BLaER1 treated with 17β-estradiol and CSF1 and Interleukin-3, amounts not matched to agents 10 nM and 100 nM (cell line): ENCODE measurements around the gene LCE1A.

Experiments
- H3K27ac ChIP-seq, 11 experiments: shearing (Covaris generic); formaldehyde crosslinking; 2 replicates each; pipeline ENCODE4 v1.8.1; 2022
- H3K27me3 ChIP-seq, 11 experiments: shearing (Covaris generic); formaldehyde crosslinking; 2 replicates each; pipeline ENCODE4 v1.8.1; 2022
- H3K36me3 ChIP-seq, 11 experiments: shearing (Covaris generic); formaldehyde crosslinking; 2 replicates each; pipeline ENCODE4 v1.8.1; 2022
- H3K4me1 ChIP-seq, 10 experiments: shearing (Covaris generic); formaldehyde crosslinking; 2 replicates each; pipeline ENCODE4 v1.8.1; 2022
- H3K4me2 ChIP-seq, 11 experiments: shearing (Covaris generic); formaldehyde crosslinking; 2 replicates each; pipeline ENCODE4 v1.8.1; 2022
- H3K4me3 ChIP-seq, 10 experiments: shearing (Covaris generic); formaldehyde crosslinking; 2 replicates each; pipeline ENCODE4 v1.8.1; 2022
- H3K9ac ChIP-seq, 11 experiments: shearing (Covaris generic); formaldehyde crosslinking; 2 replicates each; pipeline ENCODE4 v1.8.1; 2022
- H3K9me3 ChIP-seq, 11 experiments: shearing (Covaris generic); formaldehyde crosslinking; replicated peaks in 1 of 11; 2 replicates each; pipeline ENCODE4 v1.8.1; 2022
- H4K20me1 ChIP-seq, 11 experiments: shearing (Covaris generic); formaldehyde crosslinking; 2 replicates each; pipeline ENCODE4 v1.8.1; 2022
- Cebpa-rat ChIP-seq, 11 experiments: shearing (Covaris generic); IDR thresholded peaks; 2 replicates each; pipeline ENCODE4 v1.8.1; 2022

Gene LCE1A

GRCh38 chr1:152827173-152827572 is at the start of gene LCE1A:
TSS of gene LCE1A (plus strand) at chr1:152827473. CDS start at chr1:152827473, 0 bp downstream.
- no peaks in the 10 kb centered on the region for H4K20me1 ChIP-seq
- no peaks in the 10 kb centered on the region for H3K27me3 ChIP-seq
- peaks cover 0 to 8% (median 0%) of the 10 kb centered on the region in 11 experiments; a peak in 2 of 22 replicates for H3K9me3 ChIP-seq
- no peak within 1 kb of the TSS for H3K4me2 ChIP-seq
- no peak within 1 kb of the TSS for H3K4me3 ChIP-seq
- no peak for TF ChIP-seq Cebpa-rat (IDR thresholded peaks at IDR 0.05)
- H3K36me3 ChIP-seq = no peaks in the 10 kb centered on the region
- H3K9ac ChIP-seq = no peak within 1 kb of the TSS
- no peak within 1 kb of the TSS for H3K27ac ChIP-seq
- H3K4me1 ChIP-seq = no peaks in the 10 kb centered on the region

- Histone ChIP-seq H3K4me1 (no peaks in the 10 kb centered on the region), H3K4me2 (no peak overlapping the region), H3K27me3 (no peaks in the 10 kb centered on the region), H3K27ac (no peak overlapping the region), H3K9me3 (no peaks in the 10 kb centered on the region; a peak in 1 of 22 replicates), H3K36me3 (no peaks in the 10 kb centered on the region), H3K9ac (no peak overlapping the region), H3K4me3 (no peak overlapping the region), H4K20me1 (no peaks in the 10 kb centered on the region)
- TF ChIP-seq Cebpa-rat (IDR thresholded peaks at IDR 0.05) = no peak
Observed at GRCh38 chr1:152777510-152778137, 49.6 kb upstream of the LCE1A start.

- Histone ChIP-seq H3K27ac (no peak overlapping the region), H3K4me2 (no peak overlapping the region; a peak in 1 of 22 replicates), H3K9ac (no peak overlapping the region), H3K27me3 (no peaks in the 10 kb centered on the region), H3K36me3 (no peaks in the 10 kb centered on the region), H4K20me1 (no peaks in the 10 kb centered on the region), H3K4me1 (peaks cover 0 to 12% (median 5%) of the 10 kb centered on the region in 10 experiments; a peak in 7 of 20 replicates), H3K9me3 (no peaks in the 10 kb centered on the region), H3K4me3 (no peak overlapping the region)
- no peak for TF ChIP-seq Cebpa-rat (IDR thresholded peaks at IDR 0.05)
Observed at GRCh38 chr1:152783095-152783494, 44.2 kb upstream of the LCE1A start.

- H3K27me3 ChIP-seq = no peaks in the 10 kb centered on the region
- peak within 1 kb of the TSS in 4 of 11 experiments; percentile 28 to 47 (median 37); a peak in 3 of 22 replicates for H3K4me2 ChIP-seq
- no peaks in the 10 kb centered on the region for H3K9me3 ChIP-seq
- H3K9ac ChIP-seq = no peak within 1 kb of the TSS
- no peak within 1 kb of the TSS for H3K4me3 ChIP-seq
- TF ChIP-seq Cebpa-rat (IDR thresholded peaks at IDR 0.05) = no peak
- H4K20me1 ChIP-seq = no peaks in the 10 kb centered on the region
- H3K27ac ChIP-seq = no peak within 1 kb of the TSS
- peaks cover 0 to 12% (median 5%) of the 10 kb centered on the region in 10 experiments; a peak in 7 of 20 replicates for H3K4me1 ChIP-seq
- H3K36me3 ChIP-seq = no peaks in the 10 kb centered on the region
Observed at GRCh38 chr1:152786077-152786476, 41.2 kb upstream of the LCE1A start, which contains the start of gene LCE1E. TSS of gene LCE1E (plus strand) at chr1:152786257. CDS start at chr1:152787300, 1,043 bp downstream.

- H3K9me3 ChIP-seq = no peaks in the 10 kb centered on the region
- H3K4me1 ChIP-seq = peaks cover 0 to 9% (median 0%) of the 10 kb centered on the region in 10 experiments; a peak in 1 of 20 replicates
- no peak overlapping the region for H3K4me3 ChIP-seq
- no peak for TF ChIP-seq Cebpa-rat (IDR thresholded peaks at IDR 0.05)
- H3K27me3 ChIP-seq = no peaks in the 10 kb centered on the region
- H3K27ac ChIP-seq = no peak overlapping the region
- no peak overlapping the region for H3K9ac ChIP-seq
- H4K20me1 ChIP-seq = no peaks in the 10 kb centered on the region
- no peaks in the 10 kb centered on the region for H3K36me3 ChIP-seq
- H3K4me2 ChIP-seq = no peak overlapping the region
Observed at GRCh38 chr1:152795686-152796085, 31.6 kb upstream of the LCE1A start.

- Histone ChIP-seq H3K27ac (no peak within 1 kb of the TSS), H3K27me3 (no peaks in the 10 kb centered on the region), H3K36me3 (no peaks in the 10 kb centered on the region), H3K4me2 (no peak within 1 kb of the TSS), H3K4me1 (peaks cover 0 to 9% (median 0%) of the 10 kb centered on the region in 10 experiments; a peak in 1 of 20 replicates), H4K20me1 (no peaks in the 10 kb centered on the region), H3K9ac (no peak within 1 kb of the TSS), H3K4me3 (no peak within 1 kb of the TSS), H3K9me3 (no peaks in the 10 kb centered on the region)
- no peak for TF ChIP-seq Cebpa-rat (IDR thresholded peaks at IDR 0.05)
Observed at GRCh38 chr1:152796421-152796820, 30.9 kb upstream of the LCE1A start, which contains the start of gene LCE1D. TSS of gene LCE1D (plus strand) at chr1:152796721. CDS start at chr1:152797795, 1,074 bp downstream.

GRCh38 chr1:152801333-152801732 is 25.9 kb upstream of the LCE1A start:
- no peak overlapping the region for H3K4me2 ChIP-seq
- TF ChIP-seq Cebpa-rat (IDR thresholded peaks at IDR 0.05) = no peak
- no peaks in the 10 kb centered on the region for H4K20me1 ChIP-seq
- peaks cover 0 to 9% (median 0%) of the 10 kb centered on the region in 10 experiments; a peak in 1 of 20 replicates for H3K4me1 ChIP-seq
- no peaks in the 10 kb centered on the region for H3K27me3 ChIP-seq
- no peak overlapping the region for H3K4me3 ChIP-seq
- H3K9me3 ChIP-seq = no peaks in the 10 kb centered on the region
- H3K36me3 ChIP-seq = no peaks in the 10 kb centered on the region
- no peak overlapping the region for H3K9ac ChIP-seq
- no peak overlapping the region for H3K27ac ChIP-seq

GRCh38 chr1:152806576-152806975 is 20.7 kb upstream of the LCE1A start, which contains the start of gene LCE1C:
TSS of gene LCE1C (minus strand) at chr1:152806651. CDS start at chr1:152805478, 1,173 bp downstream.
- no peak within 1 kb of the TSS for H3K4me2 ChIP-seq
- H3K27ac ChIP-seq = no peak within 1 kb of the TSS
- H4K20me1 ChIP-seq = no peaks in the 10 kb centered on the region
- H3K4me1 ChIP-seq = no peaks in the 10 kb centered on the region
- no peaks in the 10 kb centered on the region for H3K36me3 ChIP-seq
- H3K27me3 ChIP-seq = no peaks in the 10 kb centered on the region
- peaks cover 0 to 6% (median 0%) of the 10 kb centered on the region in 11 experiments; a peak in 1 of 22 replicates for H3K9me3 ChIP-seq
- no peak within 1 kb of the TSS for H3K9ac ChIP-seq
- H3K4me3 ChIP-seq = no peak within 1 kb of the TSS
- no peak for TF ChIP-seq Cebpa-rat (IDR thresholded peaks at IDR 0.05)

- Histone ChIP-seq H3K9ac (no peak overlapping the region), H3K4me1 (no peaks in the 10 kb centered on the region), H4K20me1 (no peaks in the 10 kb centered on the region), H3K4me3 (no peak overlapping the region), H3K4me2 (no peak overlapping the region), H3K27me3 (no peaks in the 10 kb centered on the region), H3K9me3 (peaks cover 0 to 6% (median 0%) of the 10 kb centered on the region in 11 experiments; a peak in 1 of 22 replicates), H3K27ac (no peak overlapping the region), H3K36me3 (no peaks in the 10 kb centered on the region)
- no peak for TF ChIP-seq Cebpa-rat (IDR thresholded peaks at IDR 0.05)
Observed at GRCh38 chr1:152811050-152811449, 16.2 kb upstream of the LCE1A start.

GRCh38 chr1:152811671-152812070 is 15.6 kb upstream of the LCE1A start, which contains the start of gene LCE1B:
TSS of gene LCE1B (plus strand) at chr1:152811971. CDS start at chr1:152812447, 476 bp downstream.
- TF ChIP-seq Cebpa-rat (IDR thresholded peaks at IDR 0.05) = no peak
- Histone ChIP-seq H3K4me2 (no peak within 1 kb of the TSS), H3K36me3 (no peaks in the 10 kb centered on the region), H3K27ac (no peak within 1 kb of the TSS), H3K9me3 (peaks cover 0 to 6% (median 0%) of the 10 kb centered on the region in 11 experiments; a peak in 1 of 22 replicates), H3K4me1 (no peaks in the 10 kb centered on the region), H3K9ac (no peak within 1 kb of the TSS), H3K4me3 (no peak within 1 kb of the TSS), H3K27me3 (no peaks in the 10 kb centered on the region), H4K20me1 (no peaks in the 10 kb centered on the region)
